ENCODE data around the gene FKRP.

GRCh38 chr19:46717034-46717715 lies 28.7 kb upstream of the FKRP start, which contains the start of gene PRKD2:
- TF ChIP-seq GATA2 (IDR thresholded peaks at IDR 0.05; ENCODE audit: low read depth, low read length): no peak
- no peak for TF ChIP-seq GATA3 (IDR thresholded peaks at IDR 0.05; ENCODE audit: low read depth, low read length)
